SKM-1 treated with dmso at 0.1 percent for 144 hours (cell line): Measurements from ENCODE around the gene MYO3B.
A peak's percentile ranks its signal among the peaks of the same experiment; 100 is the strongest.

Source experiments
- DNase-seq: peaks from one replicate; lab custom pipeline; 2025; ENCODE audit not compliant: unreplicated experiment; lab: John Stamatoyannopoulos, UW

Gene MYO3B

DNA sequence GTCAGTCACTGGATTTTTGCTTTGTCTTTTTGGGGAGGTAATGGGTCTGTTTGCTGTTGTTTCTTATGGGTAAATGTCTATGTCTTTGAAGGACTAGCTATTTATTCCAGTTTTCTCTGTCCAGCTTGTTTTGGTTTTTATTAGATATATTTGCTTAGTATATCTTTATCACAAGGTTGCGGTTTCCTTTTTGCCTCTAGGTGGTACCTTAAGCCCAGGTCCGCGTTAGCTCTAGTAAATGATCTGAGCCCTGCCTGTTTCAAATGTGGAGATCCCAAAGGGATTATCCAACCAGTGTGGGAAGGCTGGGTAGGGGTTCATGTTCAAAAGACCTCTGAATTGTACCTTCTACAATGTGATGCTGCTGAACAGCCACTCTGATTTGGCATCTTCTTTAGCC is 114.5 kb downstream of the MYO3B start:
- DNase-seq: no peak

DNA sequence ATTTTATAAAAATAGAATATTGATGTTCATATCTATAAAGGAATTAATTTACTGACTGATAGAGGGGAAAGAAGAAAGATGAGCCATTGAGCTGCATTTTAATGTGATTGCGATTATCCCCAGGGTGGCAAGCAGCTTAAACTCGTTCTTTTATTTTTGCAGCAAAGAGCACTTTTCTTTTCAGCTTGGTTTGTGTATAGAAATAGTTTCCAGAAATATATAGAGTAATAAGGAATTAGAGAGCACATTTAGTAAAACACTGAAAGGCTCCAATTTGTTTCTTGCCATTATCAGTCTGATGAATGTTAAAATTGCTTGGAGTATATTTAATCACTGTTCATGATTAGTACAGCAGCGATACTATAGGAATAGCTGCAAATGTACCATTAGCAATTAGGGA is 119.5 kb downstream of the MYO3B start:
- DNase-seq: no peak

- DNase-seq: no peak
Measured at GRCh38 chr2:170298115-170298514, 120.2 kb downstream of the MYO3B start.

DNA sequence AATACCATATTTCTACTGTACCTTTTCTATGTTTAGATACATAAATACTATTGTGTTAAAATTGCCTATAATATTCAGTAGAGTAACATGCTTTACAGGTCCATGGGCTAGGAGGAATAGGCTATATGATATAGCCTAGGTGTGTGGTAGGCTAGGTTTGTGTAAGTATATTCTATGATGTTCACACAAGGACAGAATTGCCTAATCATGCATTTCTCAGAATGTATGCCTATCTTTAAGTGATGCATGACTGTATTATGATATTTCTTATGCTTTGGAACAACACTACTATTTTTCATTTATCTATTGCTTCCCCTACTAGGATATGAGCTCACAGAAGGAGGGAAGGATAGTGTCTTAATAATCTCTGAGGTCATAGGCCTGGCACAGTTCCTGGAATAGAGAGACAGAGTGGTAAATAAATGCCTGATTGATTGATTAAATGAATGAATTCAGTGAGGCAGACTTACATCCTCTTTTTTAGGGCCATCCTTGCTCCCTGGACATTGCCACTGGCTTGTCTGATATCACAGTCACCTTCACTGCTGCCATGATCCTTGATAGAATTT is 121.0 kb downstream of the MYO3B start:
- no peak for DNase-seq

- DNase-seq: no peak
Measured at GRCh38 chr2:170300993-170301392, 123.0 kb downstream of the MYO3B start.

DNA sequence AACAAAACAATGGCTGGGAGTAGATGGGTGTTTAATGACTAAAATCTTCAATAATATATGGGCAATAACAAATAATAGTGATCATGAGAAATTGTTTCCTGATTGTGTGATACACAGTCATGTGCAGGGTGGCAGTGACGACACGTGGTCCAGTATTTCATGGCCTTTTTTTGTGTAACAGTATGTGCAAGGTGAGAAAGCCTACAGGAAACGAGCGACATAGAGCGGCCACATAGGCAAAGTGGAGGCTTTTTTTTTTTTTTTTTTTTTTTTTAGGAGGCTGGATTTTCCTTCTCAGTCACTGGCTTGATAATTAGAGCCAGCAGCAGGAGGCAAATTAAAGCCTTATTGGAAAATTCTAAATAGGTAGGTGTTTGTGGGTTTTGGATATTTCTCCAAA is 123.7 kb downstream of the MYO3B start:
- DNase-seq: no peak

DNA sequence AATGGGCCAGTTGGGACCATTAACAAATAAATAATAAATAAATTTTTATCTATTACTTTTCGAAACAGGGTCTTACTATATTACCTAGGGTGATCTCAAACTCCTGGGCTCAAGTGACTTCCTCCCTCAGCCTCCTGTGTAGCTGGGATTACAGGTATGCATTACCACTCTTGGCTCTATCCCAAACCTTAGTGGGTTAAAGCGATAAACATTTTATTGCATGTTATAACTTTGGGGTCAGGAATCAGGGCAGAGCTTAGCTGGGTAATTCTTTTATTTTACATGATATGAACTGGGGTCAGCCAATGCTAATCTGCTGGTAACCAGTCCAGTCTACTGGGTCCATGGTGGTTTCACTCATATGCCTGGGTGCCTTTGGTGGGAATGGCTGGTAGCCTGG is 127.8 kb downstream of the MYO3B start:
- no peak for DNase-seq

DNA sequence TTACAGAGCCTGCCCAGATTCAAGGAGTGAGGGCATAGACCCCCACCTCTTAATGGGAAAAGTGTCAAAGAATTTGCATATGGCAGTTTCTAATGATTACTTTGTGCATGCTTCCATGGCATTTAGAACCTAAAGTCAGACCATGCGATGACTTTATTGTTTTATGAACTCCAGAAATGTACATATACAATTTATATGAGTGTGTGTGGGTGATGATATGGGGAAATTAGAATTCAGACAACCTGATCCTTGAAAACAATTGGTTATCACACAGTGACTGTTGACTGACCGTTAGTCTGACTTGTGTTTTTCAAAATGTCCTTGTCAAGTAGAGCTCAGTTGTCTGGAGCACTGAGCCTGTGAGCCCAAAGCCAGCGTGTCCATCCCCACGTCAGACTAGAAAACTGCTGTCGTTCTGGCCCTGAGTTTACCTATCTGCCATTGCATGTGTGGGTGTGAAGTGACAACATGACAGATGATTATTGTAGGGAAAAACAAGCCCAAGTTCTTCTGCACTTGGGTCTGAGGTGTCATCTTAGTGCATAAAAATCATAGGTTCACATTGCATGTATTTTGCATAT is 128.4 kb downstream of the MYO3B start:
- no peak for DNase-seq

DNA sequence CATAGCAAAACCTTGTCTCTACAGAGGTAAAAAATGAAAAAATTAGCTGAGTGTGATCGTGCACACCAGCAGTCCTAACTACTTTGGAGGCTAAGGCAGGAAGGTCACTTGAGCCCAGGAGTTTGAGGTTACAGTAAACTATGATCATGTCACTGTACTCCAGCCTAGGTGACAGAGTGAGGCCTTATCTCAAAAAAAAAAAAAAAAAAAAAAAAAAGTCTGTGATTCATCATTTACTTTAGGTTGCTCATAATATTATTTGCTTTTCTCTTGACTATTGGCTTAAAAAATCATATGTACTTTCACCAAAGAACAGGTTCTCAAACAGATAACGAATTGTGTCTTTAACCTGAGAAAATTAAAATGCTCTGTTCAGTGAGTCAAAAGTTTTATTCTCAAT is 129.1 kb downstream of the MYO3B start:
- no peak for DNase-seq

DNA sequence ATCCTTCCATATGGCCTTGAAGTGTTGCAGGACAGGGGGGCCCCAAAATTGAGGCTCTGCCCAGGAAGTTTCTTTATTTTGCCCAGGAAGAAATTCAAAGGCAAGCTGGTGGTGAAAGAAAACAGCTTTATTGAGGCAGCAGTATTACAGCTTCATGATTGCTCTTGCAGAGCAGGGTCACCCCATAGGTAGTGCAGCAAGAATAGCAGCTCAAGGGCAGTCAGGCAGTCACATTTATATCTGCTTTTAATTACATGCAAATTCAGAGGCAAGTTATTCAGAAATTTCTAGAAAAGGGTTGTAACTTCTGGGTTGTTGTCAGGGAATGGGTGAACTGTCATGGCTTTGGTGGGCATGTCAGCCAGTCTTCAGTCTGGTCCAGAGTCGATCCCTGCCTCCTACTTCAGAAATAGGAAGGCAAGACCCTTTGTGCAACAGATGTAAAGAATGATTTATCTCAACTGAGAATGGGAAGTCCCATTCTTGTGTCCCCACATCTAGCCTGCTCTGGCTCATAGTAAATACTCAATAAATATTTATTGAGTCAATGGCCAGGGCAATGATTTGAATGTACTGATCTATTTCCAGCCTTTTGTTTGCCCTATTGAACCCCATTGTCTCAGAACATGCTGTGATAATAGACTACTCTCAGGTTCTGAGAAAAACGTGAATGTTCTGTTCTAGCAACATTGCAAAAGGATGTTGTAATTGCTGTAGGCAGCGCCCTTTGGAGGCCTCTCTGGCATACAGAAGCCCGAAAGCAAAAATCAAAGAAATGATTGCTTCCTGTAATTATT is 129.8 kb downstream of the MYO3B start:
- no peak for DNase-seq

- DNase-seq: no peak
Measured at GRCh38 chr2:170310876-170311502, 133.0 kb downstream of the MYO3B start.

DNA sequence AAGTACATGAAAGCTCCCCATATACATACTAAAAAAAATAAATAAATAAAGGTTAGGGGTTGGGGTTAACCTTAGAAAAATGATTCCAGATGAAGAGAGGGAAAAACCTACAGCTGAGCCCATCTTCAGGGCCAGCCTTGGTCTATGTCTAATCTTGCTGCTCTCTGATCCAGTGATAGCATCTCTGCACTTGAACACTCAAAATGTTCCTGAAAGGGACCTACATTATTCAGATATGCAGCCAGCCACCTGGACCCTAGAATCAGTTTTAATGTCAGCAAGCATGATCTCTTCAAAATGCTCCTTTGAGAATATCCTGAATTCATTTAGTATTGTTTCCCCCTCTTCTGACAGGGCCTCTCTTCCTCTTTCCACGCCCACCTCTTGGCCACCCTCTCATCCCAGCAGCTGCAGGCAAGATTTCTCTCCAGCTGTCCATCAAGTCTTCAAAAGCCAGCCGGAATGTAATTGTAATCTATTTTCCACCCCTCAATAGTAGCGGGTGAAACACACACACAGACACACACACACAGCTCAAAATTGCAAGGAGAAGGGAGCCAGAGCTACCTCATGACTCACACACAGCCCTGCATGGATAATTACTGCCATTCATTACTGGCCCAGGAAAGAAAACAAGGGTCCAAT is 135.5 kb downstream of the MYO3B start:
- no peak for DNase-seq

DNA sequence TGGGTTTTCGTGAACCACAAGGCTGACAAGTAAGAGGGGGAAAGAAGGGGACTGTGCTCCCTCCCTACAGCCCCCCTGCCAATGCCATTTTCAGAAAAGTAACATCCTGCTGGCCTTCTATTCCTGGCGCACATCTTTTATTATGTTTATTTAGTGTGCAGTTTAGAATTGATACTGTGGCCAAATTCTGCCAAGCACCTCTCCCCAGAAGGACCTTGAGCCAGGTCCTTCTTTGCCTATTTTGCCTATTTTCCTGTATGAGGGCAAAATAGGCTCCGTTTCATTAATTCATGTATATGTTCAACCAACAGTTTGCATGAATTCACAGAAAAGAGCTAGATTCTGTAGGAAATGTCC is 136.0 kb downstream of the MYO3B start:
- DNase-seq: no peak

DNA sequence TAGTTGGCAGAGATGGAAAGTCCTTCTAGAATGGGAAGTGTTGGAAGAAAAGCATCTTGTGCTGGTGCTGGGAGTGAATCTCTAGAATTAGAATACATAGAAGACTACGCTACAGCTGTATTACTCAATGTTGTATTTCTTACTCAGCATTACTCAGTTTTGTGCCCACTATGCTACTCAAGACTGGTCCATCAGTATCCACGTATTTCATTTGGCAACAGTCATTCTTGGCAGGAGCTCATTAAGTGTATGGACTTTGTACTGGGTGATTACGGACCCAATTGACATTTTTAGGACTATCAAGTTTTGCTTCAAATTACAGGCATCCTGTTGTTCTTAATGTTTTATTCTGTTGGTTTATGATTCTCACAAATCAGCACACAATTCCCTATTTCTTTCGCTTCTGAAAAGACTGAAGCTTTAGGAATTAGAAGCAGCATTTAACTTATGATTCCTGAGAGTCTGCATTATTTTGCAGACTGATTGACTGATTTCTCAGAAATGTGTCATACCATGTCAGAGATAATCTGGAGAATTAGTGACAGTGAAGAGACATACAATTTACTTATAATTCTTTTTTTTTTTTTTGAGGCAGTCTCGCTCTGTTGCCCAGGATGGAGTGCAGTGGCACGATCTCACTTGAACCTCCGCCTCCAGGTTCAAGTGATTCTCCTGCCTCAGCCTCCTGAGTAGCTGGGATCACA is 136.9 kb downstream of the MYO3B start:
- DNase-seq: no peak

DNA sequence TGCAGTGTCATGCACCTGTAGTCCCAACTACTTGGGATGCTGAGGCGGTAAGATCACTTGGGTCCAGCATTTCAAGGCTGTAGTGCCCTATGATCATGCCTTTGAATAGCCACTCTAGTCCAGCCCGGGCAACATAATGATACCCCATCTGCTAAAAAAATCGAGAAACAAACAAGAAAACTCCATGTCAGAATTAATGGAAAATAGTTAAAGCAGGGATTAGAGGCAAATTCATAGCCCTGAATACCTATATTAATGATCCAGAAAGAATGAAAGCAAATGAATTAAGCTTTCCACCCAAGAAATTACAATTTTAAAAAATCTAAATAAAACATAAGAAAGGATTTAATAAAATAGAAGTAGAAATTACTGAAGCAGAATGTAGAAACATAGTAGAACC is 143.0 kb downstream of the MYO3B start:
- no peak for DNase-seq

DNA sequence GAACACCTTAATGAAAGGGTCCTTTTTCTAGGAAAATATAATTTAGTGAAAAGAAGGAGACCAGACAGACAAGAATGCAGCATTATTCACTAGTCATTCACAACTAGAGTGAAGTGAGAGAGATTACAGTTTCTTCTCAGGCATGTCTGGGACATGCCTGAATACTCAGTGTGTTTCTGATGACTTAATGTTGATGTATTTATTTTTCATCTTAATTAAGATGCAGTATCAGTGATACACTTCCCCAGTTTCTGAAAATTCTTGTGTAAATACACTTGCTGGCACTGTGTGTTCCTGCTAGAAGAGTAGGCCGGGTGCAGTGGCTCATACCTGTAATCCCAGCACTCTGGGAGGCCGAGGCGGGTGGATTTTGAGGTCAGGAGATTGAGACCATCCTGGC is 143.6 kb downstream of the MYO3B start:
- no peak for DNase-seq

DNA sequence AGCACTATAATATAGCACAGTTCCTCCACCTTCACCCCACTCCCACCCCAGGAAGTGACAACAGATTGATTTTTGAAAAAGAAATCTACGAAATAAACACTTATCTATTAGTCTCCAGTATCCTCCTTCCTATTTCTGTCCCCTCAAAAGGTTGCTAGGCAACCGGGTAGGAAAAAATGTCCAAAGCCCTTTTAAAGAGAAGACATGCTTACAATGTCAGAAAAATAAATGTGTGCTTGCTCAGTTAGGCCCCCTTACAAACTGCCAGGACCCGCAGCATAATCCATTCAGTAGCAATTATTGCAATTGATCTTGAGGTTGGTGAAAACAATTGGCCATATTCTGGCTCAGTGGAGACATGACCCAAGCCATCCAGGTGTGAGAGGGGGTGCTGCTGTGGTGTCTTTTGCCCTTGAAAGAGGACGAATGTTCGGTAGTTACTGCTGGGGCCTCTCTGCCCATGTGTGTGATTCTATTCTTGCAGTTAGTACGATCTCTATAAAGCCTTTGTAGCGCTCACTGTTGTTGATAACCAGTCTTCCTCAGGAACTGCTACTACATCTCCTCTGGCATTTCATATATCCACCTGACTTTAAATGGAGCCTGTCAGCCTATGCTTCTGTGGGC is 144.3 kb downstream of the MYO3B start:
- DNase-seq: no peak

GRCh38 chr2:170323743-170324142 is 145.8 kb downstream of the MYO3B start:
- DNase-seq: no peak

GRCh38 chr2:170324640-170325046 is 146.7 kb downstream of the MYO3B start:
- peak; percentile 47 for DNase-seq

- no peak for DNase-seq
Measured at GRCh38 chr2:170330881-170331280, 152.9 kb downstream of the MYO3B start.
